GM03348 (cell line): ENCODE measurements around the gene LYPD6B.

Experiments
- DNase-seq: peaks from one replicate; pipeline ENCODE4 v3.0.0; 2012; ENCODE audit warnings: low spot score

The LYPD6B gene, protein sequence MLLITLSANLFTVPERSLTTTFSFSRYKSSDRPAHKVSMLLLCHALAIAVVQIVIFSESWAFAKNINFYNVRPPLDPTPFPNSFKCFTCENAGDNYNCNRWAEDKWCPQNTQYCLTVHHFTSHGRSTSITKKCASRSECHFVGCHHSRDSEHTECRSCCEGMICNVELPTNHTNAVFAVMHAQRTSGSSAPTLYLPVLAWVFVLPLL

DNA sequence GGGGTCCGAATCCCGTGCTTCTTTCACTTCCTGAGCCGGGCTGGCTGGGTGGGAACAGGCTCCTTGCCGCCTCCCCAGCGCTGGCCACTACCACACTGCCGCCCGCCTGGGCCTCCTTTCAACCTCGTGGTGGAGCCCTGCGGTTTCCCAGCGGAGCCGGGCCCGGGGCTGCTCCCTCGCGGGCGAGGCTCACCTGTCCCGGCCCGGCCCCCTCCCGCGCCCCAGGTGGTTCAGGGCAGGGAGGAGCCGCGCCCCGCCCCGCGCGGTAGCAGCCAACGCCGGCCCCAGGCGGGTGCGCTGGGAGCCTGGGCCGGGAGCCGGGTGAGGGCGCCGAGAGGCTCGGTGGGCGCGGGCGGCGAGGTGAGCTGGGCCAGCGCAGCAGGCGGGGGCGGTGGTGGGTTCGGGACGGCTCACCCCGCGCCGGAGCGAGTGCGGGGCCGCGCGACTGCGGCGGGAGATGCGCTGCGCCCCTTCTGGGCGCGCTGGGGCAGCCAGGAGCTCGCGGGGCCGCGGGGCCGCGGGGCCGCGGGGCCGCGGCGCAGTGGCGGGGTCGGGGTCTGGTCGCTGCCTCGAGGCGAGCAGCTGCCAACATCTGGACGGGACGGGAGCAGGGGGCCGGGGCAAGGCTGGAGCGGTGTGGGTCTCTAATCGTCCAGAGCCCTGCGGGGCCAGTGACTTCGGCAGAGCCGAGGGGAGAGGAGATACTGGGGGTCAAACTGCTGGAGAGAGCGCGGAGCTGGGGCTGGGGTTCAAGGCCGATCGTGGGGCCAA is at the start of gene LYPD6B:
Gene LYPD6B, plus strand, starts transcription at position 258 of the 771 bp plus-strand sequence. CDS start 92,250 bp downstream, outside the sequence.
- DNase-seq, result peak; percentile 64

DNA sequence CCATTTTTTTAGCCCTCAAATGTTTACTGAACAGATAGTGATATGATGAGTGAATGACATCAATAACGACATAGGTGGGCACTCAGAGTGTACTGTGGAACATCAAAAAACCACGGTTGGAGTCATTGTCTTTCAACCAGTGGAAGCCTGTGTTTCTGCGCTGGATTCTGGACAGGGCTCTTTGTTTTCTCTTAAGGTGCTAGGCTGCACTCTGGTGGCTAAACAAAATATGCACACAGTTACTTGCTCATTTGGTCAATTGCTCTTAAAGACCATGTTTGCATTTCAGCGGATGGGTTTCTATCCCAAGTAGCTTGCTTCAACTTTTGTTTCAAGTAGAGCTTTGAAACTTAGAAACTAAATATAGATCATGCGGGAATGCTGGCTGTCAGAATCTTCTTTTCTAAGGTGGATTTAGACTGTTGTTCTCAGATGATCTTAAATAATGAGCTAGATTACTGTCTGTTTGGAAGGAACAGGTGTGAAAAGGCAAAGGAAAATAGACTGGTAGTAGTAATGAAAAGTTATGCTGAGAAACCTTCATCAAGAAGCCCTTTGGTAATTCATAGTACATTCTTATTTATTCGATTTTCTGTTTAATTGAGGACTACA is 48.5 kb upstream of the LYPD6B start:
- DNase-seq, result peak; percentile 79

DNA sequence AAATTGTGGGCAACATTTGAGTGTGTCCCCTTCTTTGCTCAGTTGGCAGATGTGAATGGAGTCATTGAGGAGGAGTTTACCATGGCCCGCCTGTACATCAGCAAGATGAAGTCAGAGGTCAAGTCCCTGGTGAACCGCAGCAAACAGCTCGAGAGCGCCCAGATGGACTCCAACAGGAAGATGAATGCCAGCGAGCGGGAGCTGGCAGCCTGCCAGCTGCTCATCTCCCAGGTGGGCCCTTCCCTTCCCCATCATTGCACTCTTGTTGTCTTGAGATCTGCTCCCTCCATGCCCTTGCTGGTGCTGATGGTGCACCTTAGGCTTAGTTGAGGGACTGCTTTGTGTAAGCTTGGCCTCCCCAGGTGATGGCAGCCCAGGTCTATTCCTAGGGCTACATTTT is 47.5 kb upstream of the LYPD6B start:
- no peak for DNase-seq

DNA sequence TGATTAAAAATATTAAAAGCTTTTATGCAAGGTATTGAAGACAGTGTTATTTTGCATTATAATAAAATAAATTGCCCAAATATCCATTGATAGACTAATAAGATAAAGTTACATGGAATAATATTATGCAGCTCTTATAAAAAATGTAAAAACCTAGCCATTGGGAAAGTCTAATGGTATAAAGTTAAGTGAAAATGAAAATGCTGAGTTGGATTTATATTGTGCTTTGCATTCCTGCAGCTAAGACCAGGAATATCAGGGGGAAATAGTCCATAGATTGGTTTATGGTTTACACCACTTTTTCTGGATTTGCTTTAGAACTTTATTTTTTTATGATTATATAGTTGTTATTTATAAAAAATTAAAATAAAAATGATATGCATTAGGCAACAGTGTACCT is 46.1 kb upstream of the LYPD6B start:
- DNase-seq, result no peak

DNA sequence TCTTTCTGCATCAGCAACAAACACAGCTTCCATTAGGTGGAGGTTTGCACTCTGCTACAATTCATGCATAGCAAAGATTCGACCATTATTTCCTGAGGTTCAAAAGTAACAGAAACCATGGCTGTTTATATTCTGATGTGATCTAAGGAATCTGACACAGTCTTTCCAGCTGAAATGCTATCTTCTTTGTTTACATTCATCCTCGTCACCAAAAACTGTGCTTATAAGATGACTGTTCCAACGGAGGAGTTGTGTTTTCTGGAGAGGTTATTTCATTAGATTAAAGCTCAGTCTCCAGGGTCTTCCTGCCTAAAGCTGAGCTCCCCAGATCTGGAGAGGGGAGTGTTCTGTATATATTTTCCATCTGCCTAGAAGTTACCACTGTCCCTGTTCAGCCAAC is 45.1 kb upstream of the LYPD6B start:
- DNase-seq, result no peak

DNA sequence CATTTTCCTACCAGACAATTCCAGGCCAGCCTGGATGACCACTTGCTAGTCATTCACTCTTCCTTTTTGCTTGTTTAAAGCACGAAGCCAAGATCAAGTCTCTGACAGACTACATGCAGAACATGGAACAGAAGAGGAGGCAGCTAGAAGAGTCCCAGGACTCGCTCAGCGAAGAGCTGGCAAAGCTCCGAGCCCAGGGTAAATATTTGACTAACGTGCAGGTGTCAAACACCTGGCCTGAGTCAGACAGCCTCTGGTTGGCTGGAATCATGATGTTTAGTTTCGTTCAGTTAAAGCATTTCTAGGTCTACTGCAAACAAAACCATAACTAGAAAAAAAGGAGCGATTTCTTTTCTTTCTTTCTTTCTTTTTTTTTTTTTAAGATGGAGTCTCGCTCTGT is 44.2 kb upstream of the LYPD6B start:
- DNase-seq, result no peak

DNA sequence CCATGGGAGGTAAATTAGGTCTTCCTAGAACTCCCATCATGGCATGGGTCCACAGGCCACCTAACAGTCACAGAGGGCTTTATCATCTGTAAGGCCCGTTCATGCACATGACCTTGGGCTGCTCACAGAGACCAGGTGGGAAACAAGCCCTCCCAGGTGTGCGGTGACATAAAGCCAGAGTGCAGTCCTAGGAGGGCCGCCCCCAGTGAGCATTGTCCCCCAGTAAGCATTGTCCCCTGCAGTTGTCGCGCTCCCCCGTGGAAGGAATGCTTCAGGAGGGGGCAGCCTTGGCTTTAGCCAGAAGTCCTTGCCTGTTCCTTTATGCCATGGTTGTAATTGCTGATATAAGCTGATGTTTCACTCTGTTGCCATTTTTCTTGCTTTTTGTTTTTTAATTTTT is 41.7 kb upstream of the LYPD6B start:
- no peak for DNase-seq

DNA sequence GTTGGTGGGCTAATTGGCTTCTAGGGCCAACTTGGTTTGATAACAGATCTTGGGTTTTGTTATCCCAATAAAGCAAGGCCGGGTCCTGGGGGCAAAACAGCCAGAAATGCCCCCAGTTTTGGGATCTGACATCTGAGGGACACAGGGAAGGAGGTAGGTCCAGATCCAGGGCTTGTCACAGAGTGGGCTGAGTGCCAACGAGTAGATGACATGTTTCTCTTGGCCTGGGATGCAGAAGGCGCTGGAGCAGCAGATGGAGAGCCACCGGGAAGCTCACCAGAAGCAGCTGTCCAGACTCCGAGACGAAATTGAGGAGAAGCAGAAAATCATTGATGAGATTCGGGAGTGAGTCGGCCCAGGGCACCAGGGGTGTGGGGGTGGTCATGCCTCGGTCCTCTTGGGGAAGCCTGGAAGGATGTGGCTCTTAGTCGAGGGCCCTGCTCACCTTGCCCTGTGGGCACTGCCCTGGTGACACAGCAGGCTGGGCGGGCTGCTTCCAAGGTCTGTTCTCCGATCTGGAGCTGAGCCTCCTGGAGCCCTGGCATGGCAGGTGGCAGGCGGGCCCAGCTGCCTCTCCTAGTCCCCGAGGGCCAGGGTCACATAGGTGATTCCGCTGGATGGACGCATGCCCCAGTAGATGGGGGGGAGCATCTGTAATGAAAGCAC is 40.2 kb upstream of the LYPD6B start:
- no peak for DNase-seq

DNA sequence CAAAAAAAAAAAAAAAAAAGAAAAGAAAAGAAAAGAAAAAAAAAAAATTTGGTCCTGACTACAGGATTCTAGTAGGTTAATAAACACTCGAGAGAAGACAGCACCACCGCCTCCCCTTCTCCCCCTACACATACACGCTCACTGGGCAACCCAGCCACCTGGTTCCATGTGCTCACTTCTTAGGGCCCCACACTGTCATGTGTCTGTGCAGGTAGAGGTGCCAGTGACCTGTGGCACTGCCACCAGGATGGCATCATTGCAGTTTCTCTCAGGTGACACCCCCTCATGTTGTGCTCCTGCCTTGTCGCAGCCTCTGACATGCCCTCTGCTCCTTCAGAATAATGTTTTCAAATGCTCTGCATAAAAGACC is 39.7 kb upstream of the LYPD6B start:
- DNase-seq, result no peak

DNA sequence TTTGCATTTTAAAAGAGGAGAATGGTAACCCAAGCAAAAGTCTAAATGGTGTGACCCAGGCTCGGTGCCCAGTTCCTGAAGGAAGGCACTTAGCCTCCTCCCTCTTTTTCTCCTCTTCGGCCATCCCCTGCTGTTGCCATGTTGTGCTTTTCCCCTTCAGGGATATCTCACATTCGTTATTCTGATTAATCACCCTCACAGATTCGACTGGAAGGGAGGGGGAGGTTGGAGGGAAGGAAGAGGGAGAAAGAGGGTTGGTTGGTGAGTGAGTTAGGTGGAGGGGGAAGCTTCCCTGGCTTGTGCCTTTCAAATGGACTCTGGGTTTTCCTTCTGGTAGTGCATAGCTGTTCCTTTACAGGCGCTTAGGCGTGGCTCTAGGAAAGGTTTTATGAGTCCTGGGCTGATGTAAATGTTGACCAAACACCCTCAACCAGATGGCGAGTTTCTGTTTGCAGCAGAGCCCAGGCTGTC is 39.0 kb upstream of the LYPD6B start:
- no peak for DNase-seq

DNA sequence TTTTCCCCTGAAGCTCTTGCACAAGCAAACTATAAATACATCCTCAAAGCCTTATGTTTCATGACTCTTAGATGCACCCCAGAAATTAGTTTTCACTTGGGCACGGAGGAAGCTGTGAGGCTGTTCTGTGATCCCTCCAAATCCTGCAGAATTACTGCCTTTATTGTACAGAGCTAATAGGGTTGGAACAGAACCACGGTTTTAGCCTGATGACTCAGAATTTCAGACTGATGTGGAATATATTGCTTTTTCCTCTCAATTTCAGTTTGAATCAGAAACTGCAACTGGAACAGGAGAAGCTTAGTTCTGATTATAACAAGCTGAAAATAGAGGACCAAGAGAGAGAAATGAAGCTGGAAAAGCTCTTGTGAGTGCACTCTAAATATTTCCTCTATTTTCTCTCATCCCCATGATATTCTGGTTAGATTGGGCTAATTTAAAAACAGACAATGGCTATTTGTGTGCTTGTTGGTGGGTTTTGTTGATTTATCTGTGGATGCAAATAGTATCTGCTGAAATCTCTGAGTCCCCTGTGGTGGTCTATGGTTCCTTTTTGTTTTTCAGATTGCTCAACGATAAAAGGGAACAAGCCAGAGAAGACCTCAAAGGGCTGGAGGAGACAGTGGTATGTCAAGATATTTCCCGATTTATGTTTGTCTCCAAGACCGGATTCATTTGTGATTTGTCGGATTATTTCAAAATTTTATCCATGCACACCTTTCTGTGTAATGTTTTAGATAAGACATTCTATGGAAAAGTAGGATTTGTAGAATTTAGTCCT is 38.2 kb upstream of the LYPD6B start:
- DNase-seq, result no peak

DNA sequence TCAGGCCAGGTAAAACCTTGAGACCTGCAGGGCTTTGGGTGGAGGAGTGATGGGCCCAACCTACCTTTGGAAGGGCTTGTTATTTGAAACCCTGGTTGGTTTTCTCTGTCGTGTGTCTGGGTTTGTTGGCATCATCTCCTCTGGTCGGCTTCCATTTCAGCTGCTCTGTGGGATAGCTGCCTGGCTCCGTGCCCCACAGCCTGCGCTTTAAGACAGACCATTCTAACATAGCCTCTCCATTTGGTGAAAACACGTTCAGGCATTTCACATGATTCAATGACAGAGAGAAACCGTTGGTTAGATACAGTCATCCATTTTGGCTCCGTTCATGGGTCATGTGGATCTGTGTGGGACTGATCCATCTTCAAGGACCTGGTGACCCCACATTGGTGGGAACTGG is 37.0 kb upstream of the LYPD6B start:
- DNase-seq, result no peak

DNA sequence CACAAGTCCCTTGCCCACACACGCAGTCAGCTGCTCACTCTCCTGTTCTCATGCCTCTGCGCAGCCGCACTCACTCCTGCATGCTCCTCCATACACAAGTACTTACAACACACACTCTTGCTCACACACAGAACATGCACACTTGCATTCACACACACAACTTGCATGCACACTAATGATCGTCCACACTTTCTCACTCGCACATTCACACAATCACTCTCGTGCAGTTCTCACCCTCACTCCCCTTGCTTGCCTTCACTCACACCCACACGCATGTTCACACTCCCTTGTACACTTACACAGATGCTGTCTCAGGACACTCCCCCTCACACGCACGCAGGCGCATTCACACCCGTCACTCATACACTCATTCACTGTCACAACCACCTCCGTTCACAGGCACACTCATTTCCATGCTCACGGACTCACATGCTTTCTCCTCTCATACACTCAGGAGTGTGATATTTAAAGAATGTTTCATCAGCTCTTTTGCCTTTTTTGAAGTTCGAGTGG is 36.1 kb upstream of the LYPD6B start:
- no peak for DNase-seq

DNA sequence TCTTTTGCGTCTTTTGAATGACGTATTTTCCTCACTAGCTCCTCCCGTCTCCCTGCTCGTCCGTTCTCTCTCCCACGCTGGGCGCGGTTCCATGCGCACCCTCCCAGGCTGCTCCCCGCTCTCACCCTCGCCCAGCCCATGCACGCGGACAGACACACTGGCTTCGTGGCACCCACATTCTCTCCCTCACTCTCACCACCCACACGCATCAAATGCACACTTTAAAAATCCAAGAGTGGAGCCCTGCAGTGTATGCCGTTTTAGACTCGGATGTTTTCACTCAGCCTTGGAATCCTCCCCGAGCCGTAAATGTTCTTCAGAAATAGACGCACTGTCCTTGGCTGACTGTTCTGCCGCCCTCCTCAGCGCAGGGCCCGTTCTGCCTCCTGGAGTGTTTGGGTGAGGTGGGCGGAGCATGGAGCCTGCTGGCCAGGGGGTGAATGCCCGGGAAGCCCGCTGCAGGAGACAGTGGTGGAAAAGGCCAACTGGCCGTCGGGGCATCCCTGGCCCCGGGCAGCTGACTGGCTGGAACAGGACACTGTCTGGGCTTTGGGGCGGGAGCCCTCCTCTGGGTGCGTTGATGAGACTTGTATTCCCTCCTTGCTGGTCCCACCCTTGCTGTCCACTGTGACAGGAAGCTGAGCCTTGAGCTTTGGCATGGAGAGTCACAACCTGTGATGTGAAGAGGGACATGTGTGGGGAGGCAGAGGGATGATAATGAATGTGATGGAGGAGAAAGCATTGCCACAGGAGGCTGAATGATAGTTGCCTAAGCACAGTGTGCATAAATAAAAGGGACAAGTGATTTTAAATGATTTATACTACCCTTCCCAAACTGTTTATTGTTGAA is 35.4 kb upstream of the LYPD6B start:
- no peak for DNase-seq

DNA sequence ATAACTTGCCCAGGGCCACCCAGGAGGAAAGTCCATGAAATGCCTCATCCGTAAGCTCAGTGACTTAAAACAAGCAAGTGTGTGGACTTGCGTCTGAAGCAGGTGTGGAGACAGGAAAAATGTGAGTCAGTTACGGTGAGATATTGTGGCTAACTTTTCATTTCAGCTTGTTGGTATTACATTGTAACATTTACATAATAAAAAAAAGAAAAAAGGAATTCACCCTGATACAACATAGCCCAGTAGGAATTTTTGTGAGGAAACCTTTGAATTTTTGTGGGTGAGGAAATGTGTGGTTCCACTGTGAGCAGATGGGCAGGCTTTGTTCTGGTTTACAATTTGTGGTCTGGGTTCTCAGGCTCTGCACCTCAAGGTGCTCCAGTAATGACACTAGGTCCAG is 33.7 kb upstream of the LYPD6B start:
- peak; percentile 68 for DNase-seq

DNA sequence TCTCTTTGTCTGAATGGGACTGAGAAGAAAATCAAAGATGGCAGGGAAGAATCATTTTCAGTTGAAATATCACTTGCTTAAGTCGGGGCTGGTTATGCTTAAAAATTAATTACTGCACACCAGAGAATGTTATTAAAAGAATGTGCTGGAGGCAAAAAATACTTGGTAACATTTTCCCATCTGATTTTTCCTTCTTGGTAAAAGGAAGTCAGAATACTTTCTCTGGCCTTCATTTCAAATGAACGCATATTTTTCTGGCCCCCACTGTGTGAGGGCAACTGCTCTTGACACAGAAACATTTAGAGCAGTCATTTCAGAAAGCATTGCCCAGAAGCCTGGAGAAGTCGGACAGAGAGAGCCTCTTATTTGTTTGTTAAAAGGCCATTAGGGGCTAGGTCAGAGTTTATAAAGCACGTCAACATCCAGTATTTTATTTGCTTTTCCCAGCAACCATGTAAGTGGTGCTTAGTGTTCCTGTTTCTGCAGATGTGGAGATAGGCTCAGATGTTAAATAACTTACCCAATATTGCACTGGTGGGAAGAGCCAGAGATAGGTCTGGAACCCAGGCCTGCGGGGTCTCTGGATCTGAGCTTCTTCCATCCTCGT is 32.9 kb upstream of the LYPD6B start:
- no peak for DNase-seq

DNA sequence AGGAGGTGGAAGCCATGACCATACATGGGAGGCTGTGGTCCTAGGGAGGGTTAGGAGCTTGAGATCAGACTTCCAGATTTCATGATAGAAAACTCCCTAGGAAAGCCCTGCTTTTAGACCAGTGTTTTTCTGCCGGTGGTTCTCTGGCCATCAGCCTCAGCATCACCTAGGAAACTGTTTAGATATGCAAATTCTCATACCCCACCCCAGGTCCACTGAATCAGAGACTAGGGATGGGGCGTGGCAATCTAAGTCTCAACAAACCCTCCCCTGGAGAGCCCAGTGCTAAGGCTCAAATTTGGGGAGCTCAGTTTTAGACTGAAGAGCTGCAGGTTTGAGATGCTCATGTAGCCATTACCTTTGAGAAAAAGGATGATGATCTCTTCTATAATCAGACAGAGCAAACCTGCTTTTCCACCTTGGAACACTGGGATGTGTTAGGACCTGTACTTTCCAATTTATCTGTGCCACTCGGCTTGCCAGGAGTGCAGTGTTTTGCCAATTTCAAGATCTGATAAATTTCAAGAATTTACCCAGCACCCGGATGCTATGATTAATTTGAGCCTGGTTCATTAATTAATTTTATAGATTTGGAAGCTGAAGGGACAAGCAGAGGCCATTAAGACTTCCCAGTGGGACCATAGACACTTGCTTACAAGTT is 31.5 kb upstream of the LYPD6B start:
- DNase-seq, result no peak

DNA sequence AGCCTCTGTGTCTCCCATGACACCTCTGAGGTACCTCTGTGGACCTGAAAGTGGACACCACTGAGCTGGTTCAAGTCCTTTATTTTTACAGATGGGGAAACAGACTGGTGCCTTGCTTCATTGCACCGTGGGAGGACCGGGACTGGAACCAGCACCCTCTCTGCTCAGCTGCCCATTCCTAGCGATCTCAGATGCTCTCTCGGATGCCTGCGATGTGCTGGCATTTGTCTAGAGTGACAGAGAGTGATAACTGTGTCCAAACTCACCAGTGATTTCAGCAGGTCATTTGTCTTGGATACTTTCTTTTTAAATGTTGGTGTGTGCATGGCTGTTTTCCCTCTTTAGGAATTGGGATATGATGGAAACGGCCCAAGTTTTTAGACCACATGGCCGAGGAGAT is 30.1 kb upstream of the LYPD6B start:
- DNase-seq, result no peak

DNA sequence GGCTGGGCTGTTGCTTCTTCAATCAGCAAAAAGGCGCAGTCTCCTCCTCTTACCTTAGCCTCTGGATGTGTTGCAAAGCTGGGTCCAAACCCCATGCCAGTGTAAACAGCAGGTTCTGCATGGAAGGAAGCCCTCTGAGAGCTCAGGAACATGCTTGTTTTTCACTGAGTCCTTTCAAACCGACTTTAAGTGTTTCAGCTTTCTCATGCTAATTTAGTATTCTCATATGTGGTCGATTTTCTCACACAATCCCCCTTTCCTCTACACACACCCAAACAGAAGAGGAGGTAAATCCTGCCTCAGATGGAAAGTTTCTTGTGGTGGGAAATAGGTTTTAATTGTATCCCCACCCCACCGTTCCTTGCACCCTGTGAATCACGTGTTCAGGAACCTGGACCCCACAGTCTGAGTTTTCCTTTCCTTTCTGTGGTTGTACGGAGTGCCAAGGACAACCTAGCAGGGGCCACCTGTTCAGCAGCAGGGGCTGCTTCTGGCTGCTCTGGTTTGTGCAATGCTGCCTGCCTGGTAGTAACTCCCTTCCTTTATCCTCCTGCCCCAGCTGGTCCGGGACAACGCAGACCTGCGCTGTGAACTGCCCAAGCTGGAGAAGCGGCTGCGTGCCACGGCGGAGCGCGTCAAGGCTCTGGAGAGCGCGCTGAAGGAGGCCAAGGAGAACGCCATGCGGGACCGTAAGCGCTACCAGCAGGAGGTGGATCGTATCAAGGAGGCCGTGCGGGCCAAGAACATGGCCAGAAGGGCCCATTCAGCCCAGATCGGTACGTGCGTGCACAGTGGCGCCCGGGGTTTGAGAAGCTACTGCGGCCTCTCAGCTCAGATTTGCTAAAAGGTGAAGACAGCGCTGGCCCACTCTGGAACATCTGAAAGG is 28.7 kb upstream of the LYPD6B start:
- DNase-seq, result no peak
